ENCODE measurements around the gene PTBP3. TPM values are rescaled to one million over a fixed set of nuclear protein-coding genes. Genes with fewer than 3 reads are reported as not detected.

PTBP3 gene
- total and polyA plus RNA-seq, 2 of the 13 experiments (the other 11 are each of a cell fraction or from before 2014, with no cell fraction given): 52.8 to 61.1 TPM

- TF ChIP-seq RERE (CRISPR knock-in tag; IDR thresholded peaks at IDR 0.05; ENCODE audit: low read depth) (no peak), SMARCE1 (IDR thresholded peaks at IDR 0.05; ENCODE audit: borderline replicate concordance) (no peak), ZNF24 (IDR thresholded peaks at IDR 0.05) (no peak), TCF7L2 (IDR thresholded peaks at IDR 0.05; ENCODE audit: low read depth, low read length) (no peak), TAF15 (IDR thresholded peaks at IDR 0.05; ENCODE audit: low read depth, low read length, poor library complexity, severe bottlenecking) (no peak), ZBED4 (CRISPR knock-in tag; IDR thresholded peaks at IDR 0.05; ENCODE audit: borderline replicate concordance) (no peak), AFF4 (CRISPR knock-in tag; IDR thresholded peaks at IDR 0.05) (no peak), THYN1 (CRISPR knock-in tag; IDR thresholded peaks at IDR 0.05; ENCODE audit: borderline replicate concordance, low read depth) (no peak), POGZ (CRISPR knock-in tag; IDR thresholded peaks at IDR 0.05) (no peak), ZNF292 (CRISPR knock-in tag; IDR thresholded peaks at IDR 0.05; ENCODE audit: borderline replicate concordance, low read depth) (no peak)
- TF ChIP-seq, protein P1, sequence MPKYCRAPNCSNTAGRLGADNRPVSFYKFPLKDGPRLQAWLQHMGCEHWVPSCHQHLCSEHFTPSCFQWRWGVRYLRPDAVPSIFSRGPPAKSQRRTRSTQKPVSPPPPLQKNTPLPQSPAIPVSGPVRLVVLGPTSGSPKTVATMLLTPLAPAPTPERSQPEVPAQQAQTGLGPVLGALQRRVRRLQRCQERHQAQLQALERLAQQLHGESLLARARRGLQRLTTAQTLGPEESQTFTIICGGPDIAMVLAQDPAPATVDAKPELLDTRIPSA (CRISPR knock-in tag; IDR thresholded peaks at IDR 0.05; ENCODE audit: borderline replicate concordance): no peak
- TF ChIP-seq, protein P2, sequence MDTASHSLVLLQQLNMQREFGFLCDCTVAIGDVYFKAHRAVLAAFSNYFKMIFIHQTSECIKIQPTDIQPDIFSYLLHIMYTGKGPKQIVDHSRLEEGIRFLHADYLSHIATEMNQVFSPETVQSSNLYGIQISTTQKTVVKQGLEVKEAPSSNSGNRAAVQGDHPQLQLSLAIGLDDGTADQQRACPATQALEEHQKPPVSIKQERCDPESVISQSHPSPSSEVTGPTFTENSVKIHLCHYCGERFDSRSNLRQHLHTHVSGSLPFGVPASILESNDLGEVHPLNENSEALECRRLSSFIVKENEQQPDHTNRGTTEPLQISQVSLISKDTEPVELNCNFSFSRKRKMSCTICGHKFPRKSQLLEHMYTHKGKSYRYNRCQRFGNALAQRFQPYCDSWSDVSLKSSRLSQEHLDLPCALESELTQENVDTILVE (CRISPR knock-in tag; IDR thresholded peaks at IDR 0.05): no peak
Measured at GRCh38 chr9:112174965-112175795, 158.2 kb downstream of the PTBP3 start, which contains the start of gene SUSD1 (continued).
